ENCODE results near the gene AFF2. TPM values are rescaled to one million over a fixed set of nuclear protein-coding genes. Genes with fewer than 3 reads are reported as not detected.

The AFF2 gene
- total RNA-seq, 3 donors from 2014 or later (not counting 1 experiment from before 2014, with no cell fraction given), result 0.24 to 4.8 (median 0.79) TPM

DNA sequence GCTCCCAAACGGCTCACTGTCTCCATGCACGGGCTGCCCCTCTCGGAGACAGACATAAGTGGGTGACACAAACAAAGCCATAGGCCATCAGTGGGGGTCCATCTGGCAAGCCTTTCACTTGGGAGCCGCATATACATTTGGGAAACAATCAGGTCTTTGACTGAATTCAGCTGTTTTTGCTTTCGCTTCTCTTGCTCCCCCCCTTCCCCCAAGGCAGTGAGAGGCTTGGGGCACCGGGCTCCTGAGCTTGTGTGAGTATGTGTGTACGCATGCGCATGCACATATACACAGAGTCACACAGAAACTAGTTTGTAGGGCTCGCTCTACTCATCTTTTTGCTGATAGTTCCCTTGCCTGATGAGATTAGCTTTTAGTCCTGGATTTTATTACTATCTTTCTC lies 284.4 kb downstream of the AFF2 start:
- DNase-seq (no peak), ATAC-seq (no peak)
- H3K9me3 ChIP-seq (ENCODE audit: control insufficient read depth, insufficient read depth, low read length), result no peaks in the 10 kb centered on the region
- H3K4me1 Mint-ChIP-seq, result no peaks in the 10 kb centered on the region
- no peaks in the 10 kb centered on the region for H3K27me3 ChIP-seq (ENCODE audit: control insufficient read depth, insufficient read depth, low read length)
- intact Hi-C loops (cut with micrococcal nuclease), result no loop called here
- WGBS (ENCODE audit: insufficient coverage), result 81% methylated on average over 4 of the region's 9 CpGs
- no peak overlapping the region for H3K4me3 Mint-ChIP-seq
- H3K36me3 Mint-ChIP-seq, result no peaks in the 10 kb centered on the region
- no peaks in the 10 kb centered on the region for H3K36me3 ChIP-seq (ENCODE audit: control insufficient read depth, insufficient read depth, low read length)
- H3K27ac Mint-ChIP-seq, result no peak overlapping the region
- no peaks in the 10 kb centered on the region for H3K9me3 Mint-ChIP-seq
- no peak overlapping the region for H3K4me3 ChIP-seq (ENCODE audit: low read length)
- H3K27me3 Mint-ChIP-seq (ENCODE audit: low read depth in 2 of 2), result no peaks in the 10 kb centered on the region
- no peak overlapping the region for H3K27ac ChIP-seq (ENCODE audit: low read length)
- H3K4me1 ChIP-seq (ENCODE audit: control insufficient read depth, insufficient read depth, low read length), result no peaks in the 10 kb centered on the region
- TF ChIP-seq, protein P1, sequence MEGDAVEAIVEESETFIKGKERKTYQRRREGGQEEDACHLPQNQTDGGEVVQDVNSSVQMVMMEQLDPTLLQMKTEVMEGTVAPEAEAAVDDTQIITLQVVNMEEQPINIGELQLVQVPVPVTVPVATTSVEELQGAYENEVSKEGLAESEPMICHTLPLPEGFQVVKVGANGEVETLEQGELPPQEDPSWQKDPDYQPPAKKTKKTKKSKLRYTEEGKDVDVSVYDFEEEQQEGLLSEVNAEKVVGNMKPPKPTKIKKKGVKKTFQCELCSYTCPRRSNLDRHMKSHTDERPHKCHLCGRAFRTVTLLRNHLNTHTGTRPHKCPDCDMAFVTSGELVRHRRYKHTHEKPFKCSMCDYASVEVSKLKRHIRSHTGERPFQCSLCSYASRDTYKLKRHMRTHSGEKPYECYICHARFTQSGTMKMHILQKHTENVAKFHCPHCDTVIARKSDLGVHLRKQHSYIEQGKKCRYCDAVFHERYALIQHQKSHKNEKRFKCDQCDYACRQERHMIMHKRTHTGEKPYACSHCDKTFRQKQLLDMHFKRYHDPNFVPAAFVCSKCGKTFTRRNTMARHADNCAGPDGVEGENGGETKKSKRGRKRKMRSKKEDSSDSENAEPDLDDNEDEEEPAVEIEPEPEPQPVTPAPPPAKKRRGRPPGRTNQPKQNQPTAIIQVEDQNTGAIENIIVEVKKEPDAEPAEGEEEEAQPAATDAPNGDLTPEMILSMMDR (IDR thresholded peaks at IDR 0.05), result no peak

DNA sequence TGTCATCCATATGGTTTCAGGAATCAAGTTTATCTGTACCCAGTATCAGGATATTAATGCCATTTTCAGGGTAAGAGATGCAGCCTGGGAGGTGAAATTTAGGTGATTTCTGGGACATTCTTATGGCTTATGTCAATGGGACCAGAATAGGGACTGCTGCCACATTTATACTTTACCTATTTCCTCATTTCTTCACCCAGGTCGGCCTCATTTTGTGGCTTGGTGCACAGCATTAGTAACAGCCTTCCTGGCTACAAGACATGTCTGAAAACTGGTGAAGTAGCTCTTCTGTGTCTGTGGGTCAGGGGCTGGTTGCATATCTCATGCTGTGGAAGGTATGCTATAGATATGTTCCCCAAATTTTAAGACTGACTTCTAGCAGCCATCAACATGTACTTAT lies 284.8 kb downstream of the AFF2 start:
- no peak for ATAC-seq
- Histone ChIP-seq H3K4me3 (ENCODE audit: low read length) (no peak overlapping the region), H3K27me3 (ENCODE audit: control insufficient read depth, insufficient read depth, low read length) (no peaks in the 10 kb centered on the region), H3K4me1 (ENCODE audit: control insufficient read depth, insufficient read depth, low read length) (no peaks in the 10 kb centered on the region), H3K9me3 (ENCODE audit: control insufficient read depth, insufficient read depth, low read length) (no peaks in the 10 kb centered on the region), H3K36me3 (ENCODE audit: control insufficient read depth, insufficient read depth, low read length) (no peaks in the 10 kb centered on the region), H3K27ac (ENCODE audit: low read length) (no peak overlapping the region)
- TF ChIP-seq, protein P1 (IDR thresholded peaks at IDR 0.05), result no peak
- Mint-ChIP-seq H3K4me3 (no peak overlapping the region), H3K36me3 (no peaks in the 10 kb centered on the region), H3K27ac (no peak overlapping the region), H3K9me3 (no peaks in the 10 kb centered on the region), H3K4me1 (no peaks in the 10 kb centered on the region), H3K27me3 (ENCODE audit: low read depth in 2 of 2) (no peaks in the 10 kb centered on the region)
- intact Hi-C loops (cut with micrococcal nuclease), result no loop called here
- DNase-seq, result no peak
- WGBS (ENCODE audit: insufficient coverage), result 38% methylated on average over 1 of the region's 1 CpG

DNA sequence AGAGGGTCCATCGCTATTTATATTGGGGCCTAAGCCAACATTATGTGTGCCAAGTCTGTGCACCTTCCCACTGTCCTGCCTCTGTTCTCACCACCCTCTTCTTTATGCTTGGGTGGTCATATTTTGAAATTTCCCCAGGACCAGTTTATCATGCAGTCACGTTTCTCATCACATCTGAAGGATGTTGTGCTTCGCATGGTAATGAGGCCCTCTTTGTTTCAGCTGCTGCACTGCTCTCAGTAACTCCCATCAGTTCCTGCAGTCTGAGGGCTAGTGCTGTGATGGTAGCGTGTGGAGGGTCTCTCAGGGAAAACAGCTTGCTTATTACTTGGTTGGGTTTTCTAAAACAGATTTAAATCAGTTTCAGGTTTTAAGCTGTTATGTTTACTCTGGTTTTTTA lies 288.0 kb downstream of the AFF2 start:
- H3K4me3 Mint-ChIP-seq, result no peak overlapping the region
- H3K27me3 Mint-ChIP-seq (ENCODE audit: low read depth in 2 of 2), result no peaks in the 10 kb centered on the region
- Histone ChIP-seq H3K27me3 (ENCODE audit: control insufficient read depth, insufficient read depth, low read length) (no peaks in the 10 kb centered on the region), H3K4me1 (ENCODE audit: control insufficient read depth, insufficient read depth, low read length) (no peaks in the 10 kb centered on the region), H3K9me3 (ENCODE audit: control insufficient read depth, insufficient read depth, low read length) (no peaks in the 10 kb centered on the region), H3K4me3 (ENCODE audit: low read length) (no peak overlapping the region), H3K27ac (ENCODE audit: low read length) (no peak overlapping the region), H3K36me3 (ENCODE audit: control insufficient read depth, insufficient read depth, low read length) (no peaks in the 10 kb centered on the region)
- H3K36me3 Mint-ChIP-seq, result no peaks in the 10 kb centered on the region
- 96% methylated on average over 4 of the region's 4 CpGs for WGBS (ENCODE audit: insufficient coverage)
- intact Hi-C loops (cut with micrococcal nuclease), result no loop called here
- no peaks in the 10 kb centered on the region for H3K9me3 Mint-ChIP-seq
- TF ChIP-seq, protein P1 (IDR thresholded peaks at IDR 0.05), result no peak
- DNase-seq, result no peak
- ATAC-seq, result no peak
- H3K4me1 Mint-ChIP-seq, result no peaks in the 10 kb centered on the region
- H3K27ac Mint-ChIP-seq, result no peak overlapping the region

DNA sequence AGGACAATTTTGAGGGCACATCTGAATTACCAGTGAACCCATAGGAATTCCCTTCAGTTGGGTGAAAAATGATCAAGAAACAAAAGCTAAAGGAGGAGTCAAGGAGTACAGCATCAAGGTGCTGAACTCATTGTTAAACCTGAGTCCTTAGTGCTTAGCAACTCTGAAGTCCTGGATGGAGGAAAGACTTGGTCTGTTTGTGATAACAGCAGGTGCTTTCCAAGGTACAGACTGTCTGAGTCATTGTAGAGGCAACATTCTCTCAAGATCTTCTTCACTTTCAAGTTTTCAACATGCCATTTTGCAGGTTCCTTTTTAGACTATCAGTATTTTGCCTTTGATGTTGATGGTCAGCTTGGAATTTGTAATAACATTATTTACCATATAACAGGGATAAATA lies 293.9 kb downstream of the AFF2 start:
- Histone ChIP-seq H3K27me3 (ENCODE audit: control insufficient read depth, insufficient read depth, low read length) (no peaks in the 10 kb centered on the region), H3K4me3 (ENCODE audit: low read length) (no peak overlapping the region), H3K27ac (ENCODE audit: low read length) (no peak overlapping the region), H3K36me3 (ENCODE audit: control insufficient read depth, insufficient read depth, low read length) (no peaks in the 10 kb centered on the region), H3K4me1 (ENCODE audit: control insufficient read depth, insufficient read depth, low read length) (no peaks in the 10 kb centered on the region), H3K9me3 (ENCODE audit: control insufficient read depth, insufficient read depth, low read length) (no peaks in the 10 kb centered on the region)
- no peak overlapping the region for H3K27ac Mint-ChIP-seq
- intact Hi-C loops (cut with micrococcal nuclease), result no loop called here
- no peak for ATAC-seq
- H3K36me3 Mint-ChIP-seq, result no peaks in the 10 kb centered on the region
- no peak for DNase-seq
- H3K4me1 Mint-ChIP-seq, result no peaks in the 10 kb centered on the region
- TF ChIP-seq, protein P1 (IDR thresholded peaks at IDR 0.05), result no peak
- no peak overlapping the region for H3K4me3 Mint-ChIP-seq
- no peaks in the 10 kb centered on the region for H3K27me3 Mint-ChIP-seq (ENCODE audit: low read depth in 2 of 2)
- H3K9me3 Mint-ChIP-seq, result no peaks in the 10 kb centered on the region
